ENCODE results near the gene IL18R1. TPM values are rescaled to one million over a fixed set of nuclear protein-coding genes. Genes with fewer than 3 reads are reported as not detected.

IL18R1 gene
- total and polyA plus RNA-seq, 9 of the 15 experiments (the other 6 are each of a cell fraction or from before 2014, with no cell fraction given): 0.55 to 10.0 (median 2.5) TPM

GRCh38 chr2:102313471-102313870 lies 42.1 kb upstream of the IL18R1 start (continued):
- TF ChIP-seq CHAMP1 (IDR thresholded peaks at IDR 0.05) (no peak), BCLAF1 (IDR thresholded peaks at IDR 0.05; ENCODE audit: borderline replicate concordance in 1 of 2, control insufficient read depth in 1 of 2, low read depth in 2 of 2, low read length in 1 of 2) (no peak), ZBTB17 (CRISPR knock-in tag; IDR thresholded peaks at IDR 0.05) (no peak), HNRNPH1 (optimal IDR thresholded peaks at IDR 0.05; ENCODE audit: low read depth, low read length) (no peak), BRCA1 (IDR thresholded peaks at IDR 0.05) (no peak), BRCA1 (CRISPR knock-in tag; IDR thresholded peaks at IDR 0.05) (no peak), IRF1 (CRISPR knock-in tag; IDR thresholded peaks at IDR 0.05; ENCODE audit: borderline replicate concordance) (no peak), GTF2A2 (tag; IDR thresholded peaks at IDR 0.05) (no peak), MLX (CRISPR knock-in tag; conservative IDR thresholded peaks at IDR 0.05) (no peak), ZNF561 (CRISPR knock-in tag; conservative IDR thresholded peaks at IDR 0.05) (no peak), MTA1 (IDR thresholded peaks at IDR 0.05; ENCODE audit: borderline replicate concordance) (no peak), SMAD1 (IDR thresholded peaks at IDR 0.05; ENCODE audit: low read depth, low read length, partially characterized antibody) (no peak), TCF15 (CRISPR knock-in tag; IDR thresholded peaks at IDR 0.05) (no peak)

Data from K562 (cell line).